NB4 (cell line): ENCODE results near the gene TMEM259.

ENCODE experiments used
- CTCF ChIP-seq: IDR thresholded peaks from one replicate; pipeline ENCODE4 v1.5.1; 2012; ENCODE audit warnings: low read depth, low read length
- POLR2A ChIP-seq: IDR thresholded peaks from 2 replicates; pipeline ENCODE4 v1.6.1; 2011; ENCODE audit warnings: mild to moderate bottlenecking; ENCODE audit not compliant: insufficient read length; ENCODE audit errors: extremely low read depth
- TF ChIP-seq, protein P1 (sequence below): IDR thresholded peaks from 2 replicates; pipeline ENCODE4 v1.6.1; 2011; ENCODE audit warnings: low read depth, low read length

DNA sequence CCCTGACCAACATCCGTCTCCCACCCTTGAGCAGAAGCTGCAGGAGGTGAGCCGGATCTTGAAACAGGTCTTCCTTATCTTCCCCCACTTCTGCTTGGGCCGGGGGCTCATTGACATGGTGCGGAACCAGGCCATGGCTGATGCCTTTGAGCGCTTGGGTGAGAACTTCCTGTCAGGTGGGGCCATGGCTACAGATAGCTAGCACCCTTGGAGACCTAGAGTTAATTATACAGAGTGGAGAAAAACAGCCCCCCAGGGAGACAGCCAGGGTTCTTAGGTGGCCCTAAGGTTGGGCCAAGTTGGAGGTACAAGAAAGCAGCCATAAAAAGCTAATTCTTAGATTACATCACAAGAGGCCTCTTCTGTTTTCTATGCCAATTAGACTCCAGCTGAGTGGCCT lies 37.2 kb upstream of the TMEM259 start:
- no peak for TF ChIP-seq CTCF
- TF ChIP-seq POLR2A: no peak
- TF ChIP-seq, protein P1, sequence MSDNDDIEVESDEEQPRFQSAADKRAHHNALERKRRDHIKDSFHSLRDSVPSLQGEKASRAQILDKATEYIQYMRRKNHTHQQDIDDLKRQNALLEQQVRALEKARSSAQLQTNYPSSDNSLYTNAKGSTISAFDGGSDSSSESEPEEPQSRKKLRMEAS: no peak
